DMS153 treated with DMSO at 0.1 percent for 48 hours (cell line): ENCODE data around the gene ATP5F1A.

Experiments
- DNase-seq: peaks from one replicate; lab custom pipeline; 2025; ENCODE audit not compliant: unreplicated experiment; lab: John Stamatoyannopoulos, UW

The ATP5F1A gene

DNA sequence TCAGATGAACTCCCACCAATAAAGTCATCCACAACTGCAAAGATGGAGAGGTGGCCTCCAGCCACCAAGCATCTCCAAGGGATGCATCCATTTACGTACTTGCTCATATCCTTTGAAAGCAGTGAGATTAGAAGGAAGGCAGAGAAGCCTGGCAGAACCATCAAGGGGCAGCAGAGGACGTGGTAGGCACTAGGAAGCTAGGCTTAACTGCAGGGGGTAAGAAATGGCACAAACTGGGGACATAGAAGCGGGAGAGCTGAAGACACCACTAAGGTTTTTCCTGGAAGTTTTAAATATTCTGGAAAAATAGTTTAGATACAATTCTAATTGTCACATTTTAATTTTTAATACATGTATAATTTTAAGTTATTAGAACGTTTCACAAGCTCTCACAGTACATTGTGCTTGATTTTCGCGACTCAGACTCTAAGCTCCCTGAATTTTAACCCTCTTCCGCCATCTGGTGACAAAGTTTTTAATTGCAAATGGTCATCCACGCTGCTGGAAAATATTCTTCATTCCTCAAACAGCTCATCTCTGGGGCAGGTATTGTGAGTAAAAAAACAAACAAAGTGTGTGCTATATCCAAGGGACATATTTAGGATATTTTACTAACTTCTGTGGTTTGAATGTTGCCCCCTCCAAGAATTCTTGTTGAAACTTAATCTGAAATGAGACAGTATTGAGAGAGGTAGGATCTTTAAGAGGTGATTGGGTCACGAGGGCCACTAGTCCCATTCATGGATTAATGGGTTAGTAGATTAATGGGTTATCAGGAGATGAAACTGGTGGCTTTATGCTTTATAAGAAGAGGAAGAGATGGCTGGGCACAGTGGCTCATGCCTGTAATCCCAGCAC lies 24.4 kb downstream of the ATP5F1A start:
- peak; percentile 57 for DNase-seq

GRCh38 chr18:46072959-46073358 lies 25.1 kb downstream of the ATP5F1A start:
- no peak for DNase-seq

GRCh38 chr18:46072376-46072867 lies 25.7 kb downstream of the ATP5F1A start:
- no peak for DNase-seq

DNA sequence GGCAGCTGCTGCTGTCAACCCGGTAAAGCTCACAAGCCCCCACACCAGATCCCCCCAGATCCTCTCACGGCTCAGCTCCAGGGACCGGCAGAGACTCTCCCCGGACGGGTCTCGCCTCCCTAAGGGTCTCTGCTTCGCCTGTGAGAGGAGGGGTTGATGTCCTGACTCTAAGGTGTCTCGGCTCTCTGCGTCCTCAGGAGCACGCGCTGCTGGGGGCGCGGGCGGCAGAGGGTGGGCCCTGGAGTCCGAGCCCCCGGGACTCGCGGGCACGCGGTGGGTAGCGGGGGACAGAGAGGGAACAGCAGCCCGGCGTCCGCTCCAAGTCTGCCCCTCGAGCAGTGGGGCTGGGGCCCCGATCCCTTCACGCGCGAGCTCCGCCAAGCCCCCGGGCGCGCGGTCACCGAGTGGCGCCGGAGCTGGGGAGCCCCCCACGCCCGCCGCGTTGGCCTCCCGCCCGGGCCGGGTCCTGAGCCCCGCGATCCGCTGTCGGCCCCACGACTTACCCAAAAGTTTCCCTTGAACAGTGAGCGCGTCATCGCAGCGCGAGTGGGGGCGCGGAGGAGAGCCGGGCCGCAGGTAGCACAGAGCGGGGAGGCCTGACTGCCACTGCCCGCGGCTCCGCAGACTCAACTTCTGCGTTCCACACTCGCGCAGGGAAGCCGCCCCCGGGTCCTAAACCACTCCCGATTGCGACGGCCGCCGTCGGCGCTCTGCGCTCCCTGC lies 26.3 kb downstream of the ATP5F1A start, which contains the start of gene PSTPIP2:
TSS of gene PSTPIP2 (minus strand) at position 608 of the 723 bp plus-strand sequence. CDS start at position 536, 72 bp downstream.
- no peak for DNase-seq

- DNase-seq = no peak
These were observed 27.1 kb downstream of the ATP5F1A start for GRCh38 chr18:46070815-46071652.

DNA sequence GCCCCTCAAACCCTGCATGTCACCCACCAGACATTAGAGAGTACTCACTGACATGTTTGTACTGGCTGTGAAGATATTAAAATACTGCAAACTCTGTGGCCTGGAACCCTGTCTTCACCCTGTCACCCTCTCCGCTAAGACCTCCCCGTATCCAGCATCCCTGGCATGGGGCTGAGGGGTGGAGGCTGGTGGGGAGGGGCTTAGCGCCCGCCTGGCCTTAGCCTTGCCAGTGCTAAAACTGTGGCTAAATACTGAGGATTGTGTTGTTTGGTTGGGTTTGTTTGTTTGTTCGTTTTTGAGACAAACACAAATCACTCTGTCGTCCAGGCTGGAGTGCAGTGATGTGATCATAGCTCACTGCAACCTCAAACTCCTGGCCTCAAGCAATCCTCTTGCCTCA lies 27.9 kb downstream of the ATP5F1A start:
- no peak for DNase-seq

GRCh38 chr18:46069524-46069923 lies 28.6 kb downstream of the ATP5F1A start:
- no peak for DNase-seq

DNA sequence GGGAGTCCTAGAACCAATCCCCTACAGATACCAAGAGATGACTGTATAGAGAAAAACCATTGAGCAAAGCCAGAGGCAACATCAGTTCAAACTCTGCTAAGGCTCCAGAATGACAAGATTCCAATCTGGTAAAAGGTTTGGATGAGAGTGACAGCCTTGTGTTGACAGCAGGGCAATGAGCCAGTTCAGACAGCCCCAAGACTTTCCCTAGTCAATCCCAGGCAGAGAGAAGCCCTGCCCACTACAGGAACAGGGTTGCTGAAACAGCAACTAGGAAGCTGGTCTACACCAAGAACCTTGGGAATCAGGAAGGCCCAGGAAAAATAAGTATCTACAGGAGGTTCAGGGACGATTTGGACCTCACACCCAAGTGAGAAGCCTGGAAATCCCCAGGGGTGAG lies 29.3 kb downstream of the ATP5F1A start:
- DNase-seq = no peak

DNA sequence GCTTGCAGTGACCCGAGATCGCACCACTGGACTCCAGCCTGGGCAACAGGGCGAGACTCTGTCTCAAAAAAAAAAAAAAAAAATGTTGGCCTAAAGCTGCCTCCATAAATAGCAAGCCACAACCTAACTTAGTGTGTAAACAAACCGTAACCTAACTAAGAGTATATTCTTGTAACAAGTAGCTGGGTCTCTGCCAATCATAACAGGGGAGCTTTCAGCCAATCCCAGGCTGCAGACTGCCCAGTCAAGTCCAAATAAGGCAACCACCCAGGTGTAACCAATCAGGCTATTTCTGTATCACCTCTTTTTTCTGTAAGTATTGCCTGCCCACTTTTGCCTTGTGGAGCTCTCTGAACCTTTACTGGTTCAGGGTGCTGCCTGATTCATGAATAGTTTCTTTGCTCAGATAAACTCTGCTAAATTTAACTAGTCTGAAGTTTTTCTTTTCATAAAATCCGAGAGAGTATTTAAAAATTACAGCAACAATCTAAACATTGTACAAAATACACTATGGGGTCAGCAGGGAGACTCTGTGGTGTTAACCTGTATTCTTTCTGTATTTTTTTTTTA lies 30.6 kb downstream of the ATP5F1A start:
- no peak for DNase-seq

DNA sequence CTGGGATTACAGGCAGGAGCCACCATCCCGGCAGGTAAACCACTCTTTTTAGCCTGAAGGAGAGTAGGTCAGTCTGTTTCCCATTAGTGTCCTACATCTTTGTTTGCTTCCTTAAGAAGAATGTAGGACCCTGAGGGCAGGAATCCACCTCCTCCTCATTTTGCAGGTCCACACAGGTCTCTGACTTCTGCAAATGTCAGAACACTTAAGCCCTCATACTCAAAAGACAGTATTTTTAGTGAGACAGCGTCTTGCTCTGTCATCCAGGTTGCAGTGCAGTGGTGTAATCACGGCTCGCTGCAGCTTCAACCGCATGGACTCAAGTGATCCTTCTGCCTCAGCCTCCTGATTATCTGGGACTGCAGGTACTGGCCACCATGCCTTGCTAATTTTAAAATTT lies 35.3 kb downstream of the ATP5F1A start:
- no peak for DNase-seq

GRCh38 chr18:46061796-46062195 lies 36.3 kb downstream of the ATP5F1A start:
- DNase-seq = no peak

DNA sequence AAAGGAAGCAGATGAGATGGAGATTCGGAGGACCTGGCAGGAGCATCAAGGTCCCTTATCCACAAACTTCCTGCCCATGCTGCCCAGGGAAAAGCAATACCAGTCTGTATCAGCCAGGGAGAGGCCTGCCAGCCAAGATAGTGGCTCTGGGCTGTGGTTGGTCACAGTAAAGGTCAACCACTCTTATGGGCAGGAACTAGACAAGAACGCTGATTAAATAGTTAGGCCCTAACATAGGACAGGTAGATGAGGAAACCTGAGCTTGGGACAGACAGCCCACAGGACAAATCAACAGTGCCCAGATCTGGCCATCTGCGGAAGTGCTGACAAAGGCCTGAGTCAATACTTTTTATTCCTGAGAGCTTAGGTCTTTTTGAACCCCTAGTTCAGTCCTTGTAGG lies 36.7 kb downstream of the ATP5F1A start:
- no peak for DNase-seq

DNA sequence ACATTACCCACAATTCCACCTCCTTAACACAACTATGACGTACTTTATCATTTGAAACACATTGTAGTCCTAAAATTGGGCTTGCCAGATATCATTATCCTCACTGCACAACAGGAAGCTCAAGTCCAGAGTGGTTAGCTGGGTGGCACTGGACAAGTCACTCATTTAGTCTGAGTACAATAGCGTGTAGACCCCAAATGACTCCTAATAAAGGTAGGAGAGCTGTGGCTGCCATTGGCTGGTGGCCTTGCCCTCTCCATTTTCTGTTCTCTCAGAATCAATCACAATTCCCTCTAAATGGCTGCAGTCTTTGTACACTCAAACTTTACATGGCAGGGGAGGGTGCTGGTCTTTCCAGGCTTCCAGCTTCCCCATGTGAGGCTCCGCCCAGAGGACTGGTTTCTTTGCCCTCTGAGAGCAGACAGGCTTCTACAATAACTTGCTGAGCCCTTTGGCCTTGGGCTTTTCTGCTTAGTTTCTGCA lies 37.7 kb downstream of the ATP5F1A start:
- no peak for DNase-seq

DNA sequence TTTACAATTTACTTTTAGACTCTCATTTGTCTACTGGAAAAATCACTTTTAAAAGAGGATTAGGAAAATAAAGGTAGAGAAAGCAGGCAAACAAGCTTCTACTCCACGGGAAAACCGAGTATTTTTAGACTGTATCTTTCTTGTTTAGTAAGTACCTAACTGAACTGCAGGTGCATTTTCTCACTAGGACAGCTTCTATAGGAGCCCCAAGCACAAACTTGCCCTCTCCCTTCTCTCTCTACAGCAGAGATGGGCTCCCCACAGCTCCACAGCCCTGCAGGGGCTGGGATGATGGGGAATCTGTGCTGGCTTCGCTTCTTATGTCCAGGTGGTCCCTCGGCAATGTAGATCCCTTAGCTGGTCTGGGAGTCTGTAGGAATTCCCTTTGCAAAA lies 42.3 kb downstream of the ATP5F1A start:
- no peak for DNase-seq

- no peak for DNase-seq
These were observed 42.9 kb downstream of the ATP5F1A start for GRCh38 chr18:46054956-46055837.

GRCh38 chr18:46053368-46054095 lies 44.6 kb downstream of the ATP5F1A start:
- no peak for DNase-seq

DNA sequence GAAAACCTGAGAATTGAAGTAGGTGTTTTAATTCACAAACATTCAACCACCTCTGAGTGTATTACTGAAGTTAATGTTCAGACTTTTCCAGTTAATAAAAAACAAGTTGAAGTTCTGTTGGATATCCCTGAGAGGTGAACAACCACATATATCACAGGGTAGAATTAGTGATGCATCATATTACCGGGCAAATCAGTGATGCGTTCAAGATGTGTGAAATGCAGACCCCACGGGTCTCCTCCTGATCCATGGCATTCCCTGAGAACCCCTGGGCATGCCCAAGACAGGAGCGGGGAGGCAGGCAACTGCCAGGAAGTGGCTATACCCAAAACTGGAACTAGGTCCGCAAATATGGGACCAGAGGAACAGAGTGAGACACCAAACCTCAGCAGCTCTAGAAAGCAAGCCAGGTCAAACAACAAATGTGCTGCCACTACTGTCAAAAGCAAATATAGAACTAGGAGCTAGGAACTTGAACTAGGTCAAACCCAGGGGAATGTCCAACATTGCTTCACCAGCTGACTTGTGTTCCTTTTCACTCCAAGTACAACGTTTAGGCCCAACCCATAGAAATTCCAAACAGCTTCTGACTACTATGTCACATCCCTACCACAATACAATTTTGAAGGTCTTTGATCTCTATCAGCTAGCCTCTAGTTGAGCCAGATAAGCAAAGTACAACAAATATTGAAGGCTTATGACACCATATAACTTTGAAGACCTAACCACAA lies 46.2 kb downstream of the ATP5F1A start:
- DNase-seq = no peak

DNA sequence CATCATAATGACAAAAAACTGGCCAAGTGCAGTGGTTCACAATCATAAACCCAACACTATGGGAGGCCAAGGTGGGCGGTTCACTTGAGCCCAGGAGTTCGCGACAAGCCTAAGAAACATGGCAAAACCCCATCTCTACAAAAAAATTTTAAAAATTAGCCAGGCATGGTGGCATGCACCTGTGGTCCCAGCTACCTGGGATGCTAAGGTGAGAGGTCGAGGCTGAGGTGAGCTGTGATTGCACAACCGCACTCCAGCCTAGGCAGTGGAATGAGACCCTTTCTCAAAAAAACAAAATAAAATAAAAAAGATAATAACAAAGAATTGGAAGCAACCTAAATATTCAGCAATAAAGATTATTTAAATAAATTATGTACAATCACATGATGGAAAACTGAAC lies 47.8 kb downstream of the ATP5F1A start:
- DNase-seq = no peak
